H9 (cell line): ENCODE measurements around the gene CCR2. TPM values are rescaled to one million over a fixed set of nuclear protein-coding genes. Genes with fewer than 3 reads are reported as not detected.

Experiments
- DNase-seq: peaks from one replicate; pipeline ENCODE4 v3.0.0-alpha.2; 2017
- H2AFZ ChIP-seq: one replicate; pipeline ENCODE4 v1.6.1; 2013; ENCODE audit warnings: mild to moderate bottlenecking, low read length, control low read depth, moderate library complexity
- H2AK5ac ChIP-seq: 2 replicates; pipeline ENCODE4 v1.6.1; 2013; ENCODE audit warnings: low read length, control low read depth, mixed read lengths; ENCODE audit not compliant: insufficient read length
- H2BK120ac ChIP-seq: one replicate; pipeline ENCODE4 v1.6.1; 2013; ENCODE audit warnings: low read depth, mild to moderate bottlenecking, low read length, control low read depth, inconsistent platforms; ENCODE audit not compliant: poor library complexity, severe bottlenecking
- H2BK12ac ChIP-seq: 2 replicates; pipeline ENCODE4 v1.6.1; 2013; ENCODE audit warnings: low read length, control low read depth, mixed read lengths, low read depth; ENCODE audit not compliant: insufficient read length
- H2BK15ac ChIP-seq: 2 replicates; pipeline ENCODE4 v1.6.1; 2013; ENCODE audit warnings: low read depth, low read length, control low read depth
- H2BK20ac ChIP-seq: one replicate; pipeline ENCODE4 v1.6.1; 2013; ENCODE audit warnings: low read depth, mild to moderate bottlenecking, low read length, control low read depth, inconsistent platforms; ENCODE audit not compliant: poor library complexity, severe bottlenecking
- H2BK5ac ChIP-seq: 2 replicates; pipeline ENCODE4 v1.6.1; 2013; ENCODE audit warnings: low read length, control low read depth, mixed read lengths; ENCODE audit not compliant: insufficient read length
- H3K14ac ChIP-seq: 2 replicates; pipeline ENCODE4 v1.6.1; 2013; ENCODE audit warnings: low read length, control low read depth; ENCODE audit not compliant: insufficient read depth
- H3K18ac ChIP-seq: 2 replicates; pipeline ENCODE4 v1.6.1; 2013; ENCODE audit warnings: low read depth, mild to moderate bottlenecking, mixed read lengths, low read length, control low read depth; ENCODE audit not compliant: insufficient read length
- H3K23ac ChIP-seq: 2 replicates; pipeline ENCODE4 v1.6.1; 2013; ENCODE audit warnings: low read length, control low read depth, mixed read lengths, low read depth; ENCODE audit not compliant: insufficient read length
- H3K23me2 ChIP-seq: 2 replicates; pipeline ENCODE4 v1.6.1; 2013; ENCODE audit warnings: low read depth, mild to moderate bottlenecking, mixed read lengths, low read length, control low read depth; ENCODE audit not compliant: insufficient read length, poor library complexity, severe bottlenecking
- H3K27ac ChIP-seq: 2 replicates; pipeline ENCODE4 v1.5.1; 2013; ENCODE audit warnings: low read length, control low read depth, mixed read lengths, low read depth; ENCODE audit not compliant: insufficient read length
- H3K27me3 ChIP-seq: 2 replicates; pipeline ENCODE4 v1.6.1; 2013; ENCODE audit warnings: low read length, control low read depth, inconsistent platforms; ENCODE audit not compliant: insufficient read depth
- H3K4ac ChIP-seq: 2 replicates; pipeline ENCODE4 v1.6.1; 2013; ENCODE audit warnings: low read depth, mild to moderate bottlenecking, control low read depth, inconsistent platforms, low read length, moderate library complexity
- H3K4me1 ChIP-seq: 2 replicates; pipeline ENCODE4 v1.6.1; 2013; ENCODE audit warnings: low read length, control low read depth, inconsistent platforms; ENCODE audit not compliant: insufficient read depth
- H3K4me2 ChIP-seq: 2 replicates; pipeline ENCODE4 v1.6.1; 2013; ENCODE audit warnings: low read length, control low read depth, mixed read lengths; ENCODE audit not compliant: insufficient read length, insufficient read depth
- H3K56ac ChIP-seq: 2 replicates; pipeline ENCODE4 v1.6.1; 2013; ENCODE audit warnings: low read depth, mild to moderate bottlenecking, mixed read lengths, low read length, control low read depth; ENCODE audit not compliant: insufficient read length
- H3K79me1 ChIP-seq: 2 replicates; pipeline ENCODE4 v1.6.1; 2013; ENCODE audit warnings: low read depth, mild to moderate bottlenecking, moderate library complexity, low read length, control low read depth, inconsistent platforms; ENCODE audit not compliant: insufficient read depth, poor library complexity, severe bottlenecking
- H3K79me2 ChIP-seq: 2 replicates; pipeline ENCODE4 v1.6.1; 2013; ENCODE audit warnings: low read length, control low read depth, inconsistent platforms; ENCODE audit not compliant: insufficient read depth
- H3K9ac ChIP-seq: 2 replicates; pipeline ENCODE4 v1.6.1; 2013; ENCODE audit warnings: low read length, control low read depth, mixed read lengths; ENCODE audit not compliant: insufficient read length; ENCODE audit errors: extremely low read depth
- H3K9me3 ChIP-seq: one replicate; pipeline ENCODE4 v1.6.1; 2013; ENCODE audit warnings: low read depth, low read length, inconsistent platforms; ENCODE audit not compliant: control insufficient read depth
- H3T11ph ChIP-seq: one replicate; pipeline ENCODE4 v1.6.1; 2013; ENCODE audit warnings: mild to moderate bottlenecking, low read length, control low read depth, inconsistent platforms
- H4K20me1 ChIP-seq: one replicate; pipeline ENCODE4 v1.6.1; 2013; ENCODE audit not compliant: control insufficient read depth, insufficient read length, insufficient read depth
- H4K5ac ChIP-seq: 2 replicates; pipeline ENCODE4 v1.6.1; 2013; ENCODE audit warnings: low read depth, mild to moderate bottlenecking, mixed read lengths, low read length, control low read depth; ENCODE audit not compliant: insufficient read length
- H4K8ac ChIP-seq: replicated peaks from 2 replicates; pipeline ENCODE4 v1.6.1; 2013; ENCODE audit warnings: low read length, control low read depth, mixed read lengths, low read depth; ENCODE audit not compliant: insufficient read length
- H4K91ac ChIP-seq: 2 replicates; pipeline ENCODE4 v1.6.1; 2013; ENCODE audit warnings: low read depth, mild to moderate bottlenecking, moderate library complexity, mixed read lengths, low read length, control low read depth; ENCODE audit not compliant: insufficient read length
- H3K27ac Mint-ChIP-seq, 3 experiments: 2 replicates in 2 of 3; 3 replicates in 1 of 3; pipeline ENCODE4 v1.8.0; 2020 to 2021; ENCODE audit warnings: mixed read lengths in 3 of 3, mild to moderate bottlenecking in 1 of 3, moderate library complexity in 1 of 3
- H3K27me3 Mint-ChIP-seq: 2 replicates; pipeline ENCODE4 v1.8.0; 2021; ENCODE audit warnings: low read depth, mild to moderate bottlenecking, moderate library complexity, mixed read lengths
- H3K36me3 Mint-ChIP-seq, 3 experiments: 2 replicates in 2 of 3; 3 replicates in 1 of 3; pipeline ENCODE4 v1.8.0; 2020 to 2021; ENCODE audit warnings: low read depth in 3 of 3, mixed read lengths in 3 of 3; ENCODE audit not compliant: insufficient read depth in 1 of 3
- H3K4me1 Mint-ChIP-seq, 2 experiments: 2 replicates each; pipeline ENCODE4 v1.8.0; 2020; ENCODE audit warnings: mixed read lengths in 2 of 2
- H3K4me3 Mint-ChIP-seq, 2 experiments: 2 replicates in 1 of 2; 3 replicates in 1 of 2; pipeline ENCODE4 v1.8.0; 2020 to 2021; ENCODE audit warnings: mild to moderate bottlenecking in 2 of 2, mixed read lengths in 2 of 2, moderate library complexity in 1 of 2
- H3K9me3 Mint-ChIP-seq, 2 experiments: 2 replicates in 1 of 2; 3 replicates in 1 of 2; pipeline ENCODE4 v1.8.0; 2020; ENCODE audit warnings: mild to moderate bottlenecking in 2 of 2, mixed read lengths in 2 of 2, moderate library complexity in 1 of 2
- CTCF ChIP-seq: fragments of 200-600 bp; sonication (generic); conservative IDR thresholded peaks from 3 replicates; pipeline ENCODE4 v1.8.0; 2021; ENCODE audit warnings: antibody characterized with exemption, mild to moderate bottlenecking
- WGBS: extraction: QIAGEN DNeasy Blood & Tissue Kit; methylation state at CpG from one replicate; pipeline ENCODE4 v1.1.7; 2013; ENCODE audit warnings: missing lambda C conversion rate, low lambda C conversion rate, mixed read lengths; ENCODE audit not compliant: insufficient read length; ENCODE audit errors: extremely low coverage; 5-methylcytosine and 5-hydroxymethylcytosine counted together
- total RNA-seq: library from RNA; stranded (reverse); gene quantifications from 2 replicates; pipeline ENCODE4 v1.2.1, GENCODE V29; 2021

The CCR2 gene
- total RNA-seq, 1 experiment from 2014 or later = not detected

- no peak for DNase-seq
- Histone ChIP-seq H3K9ac (no peak overlapping the region), H2BK12ac (no peak overlapping the region), H3K79me1 (no peaks in the 10 kb centered on the region), H3K79me2 (no peaks in the 10 kb centered on the region), H2BK120ac (no peak overlapping the region), H3K4ac (no peak overlapping the region), H3K23ac (no peak overlapping the region), H3K4me2 (no peak overlapping the region), H2BK15ac (no peak overlapping the region), H3K23me2 (no peaks in the 10 kb centered on the region), H4K20me1 (no peaks in the 10 kb centered on the region), H3K9me3 (no peaks in the 10 kb centered on the region), H3K27me3 (no peaks in the 10 kb centered on the region; the same call in 1 of the 2 replicates), H4K8ac (no peak overlapping the region), H3K4me1 (0 out of 2 replicates have a peak, but pooled peaks cover under 1% of the 10 kb centered on the region), H3T11ph (no peak overlapping the region), H2BK5ac (no peak overlapping the region), H3K56ac (no peak overlapping the region), H2AK5ac (no peak overlapping the region), H2BK20ac (no peak overlapping the region), H2AFZ (no peak overlapping the region), H3K27ac (no peak overlapping the region), H3K14ac (no peak overlapping the region), H3K18ac (no peak overlapping the region), H4K5ac (no peak overlapping the region), H4K91ac (no peak overlapping the region)
- H3K4me3 Mint-ChIP-seq = no peak overlapping the region
- no CpG with 5 or more reads among the region's 3 CpGs for WGBS
- peaks cover 25% of the 10 kb centered on the region for H3K27me3 Mint-ChIP-seq
- H3K4me1 Mint-ChIP-seq = peaks cover 4 to 5% of the 10 kb centered on the region in 2 experiments
- H3K9me3 Mint-ChIP-seq = no peaks in the 10 kb centered on the region
- no peak overlapping the region for H3K27ac Mint-ChIP-seq
- no peaks in the 10 kb centered on the region for H3K36me3 Mint-ChIP-seq
- no peak for TF ChIP-seq CTCF
These were observed 2.4 kb downstream of the CCR2 start for GRCh38 chr3:46356276-46356675.
